IMR-90 (cell line): ENCODE results near the gene AMBRA1.

Experiments used
- RCOR1 ChIP-seq: IDR thresholded peaks from 2 replicates; pipeline ENCODE4 v1.6.1; 2012; ENCODE audit warnings: mild to moderate bottlenecking, low read length, improper control_type of control experiment; ENCODE audit not compliant: insufficient replicate concordance
- SMC3 ChIP-seq: fragments of 150-350 bp; IDR thresholded peaks from 2 replicates; pipeline ENCODE4 v1.6.1; 2016; ENCODE audit warnings: low read depth, mild to moderate bottlenecking, antibody characterized with exemption, low read length, moderate library complexity
- TF ChIP-seq, protein P1 (sequence below): fragments of 150-350 bp; IDR thresholded peaks from 2 replicates; pipeline ENCODE4 v1.6.1; 2017; ENCODE audit warnings: mild to moderate bottlenecking, antibody characterized with exemption, low read length, low read depth

DNA sequence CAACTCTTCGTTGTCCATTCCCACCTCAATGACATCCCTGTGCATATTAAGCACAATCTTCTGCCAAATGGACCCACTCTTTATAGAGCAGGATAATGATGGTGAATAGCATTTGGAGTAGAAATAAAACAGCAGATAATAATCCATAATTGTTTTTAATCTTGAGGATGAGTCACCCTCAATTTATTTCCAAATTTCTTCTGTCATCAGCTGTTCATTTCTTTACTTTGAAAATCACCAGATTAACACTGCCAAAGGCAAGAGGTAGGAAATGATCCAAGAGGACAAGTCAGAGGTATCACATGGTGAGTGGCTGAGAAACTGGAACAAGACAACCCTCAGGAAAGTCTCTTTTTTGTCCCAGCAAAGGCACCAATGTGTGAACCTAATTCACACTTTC is 7.3 kb upstream of the AMBRA1 start:
- TF ChIP-seq, protein P1, sequence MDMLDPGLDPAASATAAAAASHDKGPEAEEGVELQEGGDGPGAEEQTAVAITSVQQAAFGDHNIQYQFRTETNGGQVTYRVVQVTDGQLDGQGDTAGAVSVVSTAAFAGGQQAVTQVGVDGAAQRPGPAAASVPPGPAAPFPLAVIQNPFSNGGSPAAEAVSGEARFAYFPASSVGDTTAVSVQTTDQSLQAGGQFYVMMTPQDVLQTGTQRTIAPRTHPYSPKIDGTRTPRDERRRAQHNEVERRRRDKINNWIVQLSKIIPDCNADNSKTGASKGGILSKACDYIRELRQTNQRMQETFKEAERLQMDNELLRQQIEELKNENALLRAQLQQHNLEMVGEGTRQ, result no peak
- TF ChIP-seq SMC3, result no peak
- TF ChIP-seq RCOR1, result no peak
